Right atrium auricular region (tissue), 2 donors: Measurements from ENCODE around the gene PTPRN2. TPM values are rescaled to one million over a fixed set of nuclear protein-coding genes. Genes with fewer than 3 reads are reported as not detected.

Experiments used
- DNase-seq: peaks from one replicate; pipeline ENCODE4 v3.0.0-alpha.2; 2019; ENCODE audit warnings: low spot score
- H3K27ac ChIP-seq, 2 donors: fragments of 200-600 bp; sonication (generic); 1 replicate in 1 of 2; 2 replicates in 1 of 2; pipeline ENCODE4 v1.5.1; 2016 to 2019
- H3K27me3 ChIP-seq, 2 donors: fragments of 200-600 bp; sonication (generic); one replicate each; pipeline versions ENCODE4 v1.5.1 to v1.6.0; 2017 to 2019
- H3K36me3 ChIP-seq: fragments of 200-600 bp; sonication (generic); one replicate; pipeline ENCODE4 v1.5.1; 2016
- H3K4me1 ChIP-seq, 2 donors: fragments of 200-600 bp; sonication (generic); one replicate each; pipeline versions ENCODE4 v1.5.1 to v1.6.0; 2017 to 2019
- H3K4me3 ChIP-seq, 2 donors: fragments of 200-600 bp; sonication (generic); 1 replicate in 1 of 2; 2 replicates in 1 of 2; pipeline ENCODE4 v1.5.1; 2017 to 2019; ENCODE audit warnings: mild to moderate bottlenecking in 1 of 2, moderate library complexity in 1 of 2
- H3K9me3 ChIP-seq, 2 donors: fragments of 200-600 bp; sonication (generic); one replicate each; pipeline ENCODE4 v1.5.1; 2019
- CTCF ChIP-seq, 2 donors: fragments of 200-600 bp; sonication (generic); IDR thresholded peaks; one replicate each; pipeline ENCODE4 v1.5.1; 2019; ENCODE audit warnings: antibody characterized with exemption in 2 of 2
- total RNA-seq, 2 donors: library from RNA; depleted of rRNA; stranded (reverse); fragments of >200 nt; gene quantifications; one replicate each; pipeline ENCODE4 v1.1.0, GENCODE V29; 2016

Gene PTPRN2
- total RNA-seq, 2 donors from 2014 or later = 2.6 to 2.7 TPM

- H3K9me3 ChIP-seq = no peaks in the 10 kb centered on the region
- no peak overlapping the region for H3K4me3 ChIP-seq
- H3K36me3 ChIP-seq = no peaks in the 10 kb centered on the region
- TF ChIP-seq CTCF (IDR thresholded peaks at IDR 0.05) = no peak
- H3K4me1 ChIP-seq = no peaks in the 10 kb centered on the region
- H3K27ac ChIP-seq = no peak overlapping the region
- DNase-seq = no peak
- no peaks in the 10 kb centered on the region for H3K27me3 ChIP-seq
Observed at GRCh38 chr7:158520825-158521224, 66.8 kb downstream of the PTPRN2 start.

GRCh38 chr7:158519633-158520174, 67.9 kb downstream of the PTPRN2 start:
- Histone ChIP-seq H3K4me1 (no peaks in the 10 kb centered on the region), H3K27ac (no peak overlapping the region), H3K27me3 (no peaks in the 10 kb centered on the region), H3K4me3 (no peak overlapping the region), H3K9me3 (no peaks in the 10 kb centered on the region), H3K36me3 (no peaks in the 10 kb centered on the region)
- no peak for TF ChIP-seq CTCF (IDR thresholded peaks at IDR 0.05)
- DNase-seq = no peak

GRCh38 chr7:158518980-158519632, 68.5 kb downstream of the PTPRN2 start:
- Histone ChIP-seq H3K36me3 (no peaks in the 10 kb centered on the region), H3K4me3 (no peak overlapping the region), H3K27me3 (no peaks in the 10 kb centered on the region), H3K27ac (no peak overlapping the region), H3K4me1 (no peaks in the 10 kb centered on the region), H3K9me3 (no peaks in the 10 kb centered on the region)
- no peak for DNase-seq
- TF ChIP-seq CTCF (IDR thresholded peaks at IDR 0.05) = no peak

GRCh38 chr7:158517571-158517970, 70.1 kb downstream of the PTPRN2 start:
- no peak for DNase-seq
- no peaks in the 10 kb centered on the region for H3K27me3 ChIP-seq
- H3K9me3 ChIP-seq = peaks cover 0 to 5% of the 10 kb centered on the region in 2 donors
- H3K36me3 ChIP-seq = no peaks in the 10 kb centered on the region
- TF ChIP-seq CTCF (IDR thresholded peaks at IDR 0.05) = no peak
- no peak overlapping the region for H3K4me3 ChIP-seq
- no peak overlapping the region for H3K27ac ChIP-seq
- H3K4me1 ChIP-seq = no peaks in the 10 kb centered on the region

- no peak for TF ChIP-seq CTCF (IDR thresholded peaks at IDR 0.05)
- Histone ChIP-seq H3K27me3 (no peaks in the 10 kb centered on the region), H3K4me1 (no peaks in the 10 kb centered on the region), H3K4me3 (no peak overlapping the region), H3K9me3 (peaks cover 0 to 10% of the 10 kb centered on the region in 2 donors), H3K36me3 (no peaks in the 10 kb centered on the region), H3K27ac (no peak overlapping the region)
- DNase-seq = no peak
Observed at GRCh38 chr7:158517072-158517471, 70.6 kb downstream of the PTPRN2 start.

- H3K27me3 ChIP-seq = no peaks in the 10 kb centered on the region
Observed at GRCh38 chr7:158516524-158516923, 71.1 kb downstream of the PTPRN2 start.

More at GRCh38 chr7:158516524-158516923, 71.1 kb downstream of the PTPRN2 start:
- Histone ChIP-seq H3K36me3 (no peaks in the 10 kb centered on the region), H3K4me1 (no peaks in the 10 kb centered on the region), H3K9me3 (peaks cover 0 to 16% of the 10 kb centered on the region in 2 donors), H3K4me3 (no peak overlapping the region), H3K27ac (no peak overlapping the region)
- TF ChIP-seq CTCF (IDR thresholded peaks at IDR 0.05) = no peak
- no peak for DNase-seq
